GM10248 (cell line): ENCODE data around the gene TSC22D3.

Experiments
- CTCF ChIA-PET: fragments of 300-600 bp; sonication (Branson Sonifier 250); formaldehyde crosslinking; extraction: SDS; loops from one replicate; lab custom pipeline; 2021; ENCODE audit warnings: antibody characterized with exemption; lab: Yijun Ruan, JAX
- POLR2A ChIA-PET: fragments of 350-650 bp; sonication (Branson Sonifier 250); formaldehyde crosslinking; extraction: SDS; loops from one replicate; lab custom pipeline; 2020; ENCODE audit warnings: antibody characterized with exemption; lab: Yijun Ruan, JAX
- DNase-seq: peaks from one replicate; pipeline ENCODE4 v3.0.0; 2012; ENCODE audit errors: extremely low spot score
- TF ChIP-seq, protein P1 (sequence below): IDR thresholded peaks from 2 replicates; pipeline ENCODE4 v1.5.1; 2012; ENCODE audit warnings: mild to moderate bottlenecking, low read depth; ENCODE audit errors: extremely low read depth, missing control alignments, control extremely low read depth

The TSC22D3 gene

GRCh38 chrX:107676559-107677378, 98.8 kb downstream of the TSC22D3 start:
- TF ChIP-seq, protein P1, sequence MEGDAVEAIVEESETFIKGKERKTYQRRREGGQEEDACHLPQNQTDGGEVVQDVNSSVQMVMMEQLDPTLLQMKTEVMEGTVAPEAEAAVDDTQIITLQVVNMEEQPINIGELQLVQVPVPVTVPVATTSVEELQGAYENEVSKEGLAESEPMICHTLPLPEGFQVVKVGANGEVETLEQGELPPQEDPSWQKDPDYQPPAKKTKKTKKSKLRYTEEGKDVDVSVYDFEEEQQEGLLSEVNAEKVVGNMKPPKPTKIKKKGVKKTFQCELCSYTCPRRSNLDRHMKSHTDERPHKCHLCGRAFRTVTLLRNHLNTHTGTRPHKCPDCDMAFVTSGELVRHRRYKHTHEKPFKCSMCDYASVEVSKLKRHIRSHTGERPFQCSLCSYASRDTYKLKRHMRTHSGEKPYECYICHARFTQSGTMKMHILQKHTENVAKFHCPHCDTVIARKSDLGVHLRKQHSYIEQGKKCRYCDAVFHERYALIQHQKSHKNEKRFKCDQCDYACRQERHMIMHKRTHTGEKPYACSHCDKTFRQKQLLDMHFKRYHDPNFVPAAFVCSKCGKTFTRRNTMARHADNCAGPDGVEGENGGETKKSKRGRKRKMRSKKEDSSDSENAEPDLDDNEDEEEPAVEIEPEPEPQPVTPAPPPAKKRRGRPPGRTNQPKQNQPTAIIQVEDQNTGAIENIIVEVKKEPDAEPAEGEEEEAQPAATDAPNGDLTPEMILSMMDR = no peak
- ChIA-PET CTCF (interaction anchor here (0.7 to 17.6 kb wide), 8 partner anchors 7 to 73 kb away, joined by 3 to 304 read pairs (median 4); no protein-coding TSS in a partner anchor), POLR2A (interaction anchor here (0.6 to 4.2 kb wide), 4 partner anchors 33 to 39 kb away, joined by 3 to 34 read pairs (median 19); no protein-coding TSS in a partner anchor)
- DNase-seq = no peak

- no peak for DNase-seq
- ChIA-PET POLR2A (interaction anchor here (2.6 to 4.2 kb wide), 2 partner anchors 36 to 40 kb away, joined by 30 to 34 read pairs; no protein-coding TSS in a partner anchor), CTCF (interaction anchor here (0.7 to 17.6 kb wide), 6 partner anchors 18 to 100 kb away, joined by 3 to 304 read pairs (median 4); partner anchors contain the start of genes NCBP2L and TSC22D3)
These were observed 99.6 kb downstream of the TSC22D3 start for GRCh38 chrX:107675823-107676555.

DNA sequence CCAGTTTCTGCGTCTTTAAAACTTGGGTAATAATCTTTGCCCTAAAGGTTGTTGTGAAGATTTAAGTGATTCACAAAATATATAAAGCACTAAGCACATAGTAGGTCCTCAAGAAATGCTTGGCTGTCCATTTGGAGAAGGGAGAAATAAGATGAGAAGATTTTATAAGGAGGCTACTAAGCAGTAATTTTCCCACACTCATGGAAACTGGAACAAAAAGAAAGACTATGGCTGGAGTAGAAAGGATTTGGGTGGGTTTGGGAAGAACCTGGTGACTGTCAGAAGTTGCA, 100.3 kb downstream of the TSC22D3 start:
- TF ChIP-seq, protein P1 = no peak
- ChIA-PET CTCF (interaction anchor here (3.3 to 17.6 kb wide), 2 partner anchors 40 to 101 kb away, joined by 44 to 304 read pairs; partner anchors contain the start of genes NCBP2L and TSC22D3), POLR2A (interaction anchor here (4.2 to 4.4 kb wide), 2 partner anchors 37 to 41 kb away, joined by 34 to 59 read pairs; no protein-coding TSS in a partner anchor)
- no peak for DNase-seq

More at GRCh38 chrX:107675823-107676555, 99.6 kb downstream of the TSC22D3 start:
- TF ChIP-seq, protein P1 = no peak

- DNase-seq = no peak
- ChIA-PET POLR2A (interaction anchor here (0.9 to 4.4 kb wide), 3 partner anchors 9 to 41 kb away, joined by 4 to 59 read pairs (median 34); no protein-coding TSS in a partner anchor), CTCF (interaction anchor here (1.4 to 17.6 kb wide), 5 partner anchors 15 to 102 kb away, joined by 6 to 304 read pairs (median 44); partner anchors contain the start of genes NCBP2L and TSC22D3)
- TF ChIP-seq, protein P1 = no peak
These were observed 100.9 kb downstream of the TSC22D3 start for GRCh38 chrX:107674480-107675364.

GRCh38 chrX:107673933-107674479, 101.6 kb downstream of the TSC22D3 start:
- CTCF ChIA-PET = interaction anchor here (0.9 to 17.6 kb wide), 17 partner anchors 9 to 102 kb away, joined by 3 to 304 read pairs (median 8); partner anchors contain the start of genes NCBP2L, PRPS1 and TSC22D3
- peak; percentile 74 for DNase-seq
- TF ChIP-seq, protein P1 = no peak
- POLR2A ChIA-PET = interaction anchor here (0.6 to 4.4 kb wide), 4 partner anchors 10 to 762 kb away, joined by 4 to 59 read pairs (median 20); no protein-coding TSS in a partner anchor
